Stimulated activated CD4-positive, alpha-beta T cell treated with anti-CD3 and anti-CD28 coated beads, Interleukin-4, amount 100 ng/mL, for 24 hours (primary cell): ENCODE results near the gene MFN2.
"Not testable (repeated sequence)": the region's sequence is repeated elsewhere in the genome, so short reads cannot be mapped to it uniquely, and the experiment has no call there.

ENCODE experiments used
- DNase-seq: peaks from one replicate; pipeline ENCODE4 v3.0.0-alpha.2; 2020

MFN2 gene

DNA sequence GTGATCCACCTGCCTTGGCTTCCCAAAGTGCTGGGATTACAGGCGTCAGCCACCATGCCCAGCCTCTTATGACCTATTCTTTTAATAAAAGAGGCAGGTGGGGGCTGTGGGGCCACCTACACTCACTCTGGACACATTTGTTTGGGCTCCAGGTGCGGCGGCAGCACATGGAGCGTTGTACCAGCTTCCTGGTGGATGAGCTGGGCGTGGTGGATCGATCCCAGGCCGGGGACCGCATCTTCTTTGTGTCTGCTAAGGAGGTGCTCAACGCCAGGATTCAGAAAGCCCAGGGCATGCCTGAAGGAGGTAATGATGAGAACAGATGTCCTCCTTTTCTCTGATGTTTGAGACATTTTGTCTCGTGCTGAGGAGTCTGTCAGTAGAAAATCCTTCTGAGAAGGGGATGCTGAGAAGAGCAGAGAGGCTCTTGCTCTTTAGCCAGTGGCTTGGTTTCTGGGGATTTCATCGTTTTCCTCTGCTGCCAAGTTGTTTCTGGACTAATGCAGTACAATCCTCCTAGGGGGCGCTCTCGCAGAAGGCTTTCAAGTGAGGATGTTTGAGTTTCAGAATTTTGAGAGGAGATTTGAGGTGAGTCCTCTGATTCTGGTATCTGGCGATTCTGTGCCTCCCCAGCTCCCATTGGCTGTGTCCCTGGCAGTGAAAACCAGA is 21.1 kb downstream of the MFN2 start:
- DNase-seq, result peak; percentile 57

DNA sequence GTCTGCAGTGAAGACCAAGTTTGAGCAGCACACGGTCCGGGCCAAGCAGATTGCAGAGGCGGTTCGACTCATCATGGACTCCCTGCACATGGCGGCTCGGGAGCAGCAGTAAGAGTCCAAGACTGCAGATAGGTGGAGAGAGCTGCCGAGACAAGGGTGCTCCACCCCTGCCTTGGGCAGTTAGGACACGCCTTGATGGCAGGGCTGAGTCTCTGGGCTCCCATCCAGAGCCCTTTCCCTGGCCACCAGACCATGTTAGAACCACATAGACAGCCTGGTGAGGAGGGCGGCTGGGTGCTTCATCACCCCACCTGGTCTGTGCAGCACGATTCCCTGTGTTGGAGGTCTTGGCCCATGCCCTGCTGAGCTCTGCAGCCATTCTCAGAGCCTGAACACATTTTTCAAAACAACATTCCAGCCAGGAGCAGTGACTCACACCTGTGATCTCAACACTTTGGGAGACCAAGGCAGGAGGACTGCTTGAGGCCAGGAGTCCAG is 21.8 kb downstream of the MFN2 start:
- DNase-seq, result no peak

DNA sequence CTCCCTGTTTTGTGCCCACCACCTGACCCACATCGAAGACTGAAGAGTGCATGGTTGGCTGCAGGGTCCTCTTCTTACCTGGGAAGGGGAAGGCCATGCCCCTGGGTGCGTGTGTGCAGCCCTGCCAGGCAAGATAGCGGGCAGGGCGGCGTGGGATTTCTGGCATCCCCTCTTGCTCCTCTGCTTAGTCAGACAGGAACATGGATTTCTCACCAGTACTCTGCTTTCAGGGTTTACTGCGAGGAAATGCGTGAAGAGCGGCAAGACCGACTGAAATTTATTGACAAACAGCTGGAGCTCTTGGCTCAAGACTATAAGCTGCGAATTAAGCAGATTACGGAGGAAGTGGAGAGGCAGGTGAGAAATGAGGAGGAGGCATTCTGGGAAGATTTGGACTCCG is 23.5 kb downstream of the MFN2 start:
- no peak for DNase-seq

DNA sequence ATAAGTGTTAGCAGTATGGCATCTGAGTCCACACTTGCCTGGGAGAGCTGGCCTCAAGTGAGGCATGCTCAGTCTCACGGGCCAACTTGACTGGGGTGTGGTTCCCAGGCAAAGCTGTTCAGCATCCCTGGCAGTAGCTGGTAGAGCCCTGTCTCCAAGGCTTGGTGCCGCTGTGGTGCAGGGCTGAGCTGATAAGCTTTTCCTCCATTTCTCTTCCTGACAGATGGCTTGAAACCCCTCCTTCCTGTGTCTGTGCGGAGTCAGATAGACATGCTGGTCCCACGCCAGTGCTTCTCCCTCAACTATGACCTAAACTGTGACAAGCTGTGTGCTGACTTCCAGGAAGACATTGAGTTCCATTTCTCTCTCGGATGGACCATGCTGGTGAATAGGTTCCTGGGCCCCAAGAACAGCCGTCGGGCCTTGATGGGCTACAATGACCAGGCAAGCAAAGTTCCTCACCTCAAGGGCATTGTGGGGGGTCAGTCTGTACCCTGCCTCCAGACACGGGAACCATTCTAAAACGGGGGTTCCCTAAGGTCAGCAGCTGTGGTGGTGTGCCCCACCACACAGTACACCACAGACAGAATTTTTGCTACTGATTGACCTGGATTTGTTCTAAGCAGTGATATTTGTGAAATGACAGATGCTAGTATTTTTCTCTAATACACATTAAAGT is 25.4 kb downstream of the MFN2 start:
- no peak for DNase-seq

DNA sequence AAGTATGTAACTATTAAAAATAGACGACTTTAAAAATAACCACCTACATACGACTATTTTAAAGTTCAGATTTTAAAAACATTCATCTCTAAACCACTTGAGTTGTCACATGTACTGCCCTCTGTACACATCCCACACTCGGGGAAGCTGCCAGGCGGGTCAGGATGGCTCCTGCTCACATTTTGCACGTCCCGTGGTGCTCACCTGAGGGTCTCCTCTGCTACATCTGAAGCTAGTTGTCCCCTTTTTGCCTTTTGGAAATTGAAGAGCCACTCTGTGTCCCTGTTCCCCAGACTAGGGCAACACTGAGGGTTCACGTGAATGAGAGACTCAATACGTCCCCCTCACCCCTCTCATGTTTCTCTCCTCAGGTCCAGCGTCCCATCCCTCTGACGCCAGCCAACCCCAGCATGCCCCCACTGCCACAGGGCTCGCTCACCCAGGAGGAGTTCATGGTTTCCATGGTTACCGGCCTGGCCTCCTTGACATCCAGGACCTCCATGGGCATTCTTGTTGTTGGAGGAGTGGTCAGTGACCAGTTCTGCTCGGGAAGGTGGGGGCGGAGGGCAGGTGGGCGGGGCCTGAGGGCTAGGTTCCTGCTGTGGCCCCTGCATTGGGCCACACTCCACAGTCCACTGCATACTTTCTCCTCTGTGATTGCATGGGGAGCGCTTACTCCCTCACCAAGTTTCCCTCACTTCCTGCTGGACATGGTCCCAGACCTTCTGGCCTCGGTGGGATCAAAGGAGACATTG is 26.1 kb downstream of the MFN2 start:
- no peak for DNase-seq

DNA sequence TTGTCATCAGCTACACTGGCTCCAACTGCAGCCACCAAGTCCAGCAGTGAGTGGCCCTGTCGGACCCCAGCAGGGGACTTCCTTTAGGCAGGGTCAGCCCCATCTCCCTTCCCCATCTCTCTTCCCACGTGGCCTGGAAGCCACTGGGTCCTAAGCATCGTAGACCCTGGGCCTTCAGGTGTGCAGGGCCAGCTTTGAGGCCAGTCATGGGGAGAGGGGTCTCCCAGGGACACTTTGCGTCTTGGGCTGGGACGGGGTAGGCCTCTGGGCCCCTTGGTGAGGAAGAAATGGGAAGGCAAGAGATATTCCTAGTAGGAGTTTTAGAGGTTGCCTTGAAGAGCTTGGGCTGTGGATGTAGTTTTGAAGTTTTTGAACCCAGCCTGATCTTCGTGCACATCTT is 27.0 kb downstream of the MFN2 start:
- no peak for DNase-seq

DNA sequence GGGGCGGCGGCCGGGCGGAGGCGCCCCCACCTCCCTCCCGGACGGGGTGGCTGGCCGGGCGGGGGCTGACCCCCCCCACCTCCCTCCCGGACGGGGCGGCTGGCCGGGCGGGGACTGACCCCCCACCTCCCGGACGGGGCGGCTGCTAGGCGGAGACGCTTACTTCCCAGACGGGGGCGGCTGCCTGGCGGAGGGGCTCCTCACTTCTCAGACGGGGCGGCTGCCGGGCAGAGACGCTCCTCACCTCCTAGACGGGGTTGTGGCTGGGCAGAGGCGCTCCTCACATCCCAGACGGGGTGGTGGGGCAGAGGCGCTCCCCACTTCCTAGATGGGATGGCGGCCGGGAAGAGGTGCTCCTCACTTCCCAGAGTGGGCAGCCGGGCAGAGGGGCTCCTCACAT is 28.1 kb downstream of the MFN2 start:
- DNase-seq, result not testable (repeated sequence)

DNA sequence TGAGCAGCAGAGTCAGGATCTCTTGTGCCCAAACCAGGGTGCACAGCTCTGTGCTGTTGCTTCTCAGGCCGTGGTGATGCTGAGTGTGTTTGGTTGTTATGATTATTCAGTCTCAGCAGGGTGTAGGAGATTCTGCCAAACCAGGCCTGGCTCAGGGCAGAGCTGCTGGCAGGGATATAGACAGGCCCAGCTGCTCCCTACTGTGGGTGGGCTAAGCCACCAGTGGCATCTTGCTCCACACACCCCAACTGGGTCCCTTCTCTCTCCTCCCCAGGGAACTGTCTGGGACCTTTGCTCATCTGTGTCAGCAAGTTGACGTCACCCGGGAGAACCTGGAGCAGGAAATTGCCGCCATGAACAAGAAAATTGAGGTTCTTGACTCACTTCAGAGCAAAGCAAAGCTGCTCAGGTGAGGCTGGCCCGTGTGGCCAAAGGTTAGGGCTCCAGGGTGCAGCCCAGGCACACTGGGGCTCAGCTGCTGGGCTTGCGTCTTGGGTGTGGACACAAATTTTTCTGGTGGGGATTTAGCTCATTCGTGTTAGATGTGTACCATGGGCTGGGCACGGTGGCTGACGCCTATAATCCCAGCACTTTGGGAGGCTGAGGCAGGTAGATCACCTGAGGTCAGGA is 29.2 kb downstream of the MFN2 start:
- no peak for DNase-seq

DNA sequence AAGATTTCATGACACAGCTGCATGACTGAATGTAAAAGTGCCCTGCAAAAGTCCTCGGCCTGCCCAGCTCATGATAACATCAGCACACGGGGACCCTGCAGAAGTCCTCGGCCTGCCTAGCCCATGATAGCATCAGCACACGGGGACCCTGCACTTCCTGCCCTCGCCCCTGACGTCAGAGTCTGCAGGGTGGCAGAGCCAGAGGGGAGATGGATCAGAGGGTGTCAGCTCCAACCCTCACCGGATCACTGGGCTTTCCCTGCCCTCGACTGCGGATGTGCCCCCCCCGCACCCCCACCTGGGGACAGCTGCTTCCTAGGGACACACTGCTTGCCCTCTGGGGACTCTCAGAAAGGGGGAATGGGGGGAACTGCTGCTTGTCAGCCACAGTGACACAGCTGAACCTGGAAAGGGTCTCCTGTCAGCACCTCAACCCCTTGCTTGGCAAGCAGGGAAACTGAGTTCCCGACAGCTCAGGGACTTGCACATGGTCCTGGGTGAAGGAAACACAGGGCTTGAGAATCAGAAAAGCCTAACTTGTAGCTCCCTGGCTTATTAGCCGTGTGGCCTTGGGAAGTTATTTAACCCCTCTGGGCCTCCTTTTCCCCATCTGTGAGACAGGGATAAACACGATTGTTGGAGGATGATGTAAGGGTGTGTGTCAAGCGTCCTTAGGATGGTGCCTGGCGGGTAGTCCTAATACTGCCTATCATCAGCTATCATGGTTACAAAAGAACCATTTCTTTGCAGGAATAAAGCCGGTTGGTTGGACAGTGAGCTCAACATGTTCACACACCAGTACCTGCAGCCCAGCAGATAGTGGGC is 30.7 kb downstream of the MFN2 start:
- DNase-seq, result no peak

DNA sequence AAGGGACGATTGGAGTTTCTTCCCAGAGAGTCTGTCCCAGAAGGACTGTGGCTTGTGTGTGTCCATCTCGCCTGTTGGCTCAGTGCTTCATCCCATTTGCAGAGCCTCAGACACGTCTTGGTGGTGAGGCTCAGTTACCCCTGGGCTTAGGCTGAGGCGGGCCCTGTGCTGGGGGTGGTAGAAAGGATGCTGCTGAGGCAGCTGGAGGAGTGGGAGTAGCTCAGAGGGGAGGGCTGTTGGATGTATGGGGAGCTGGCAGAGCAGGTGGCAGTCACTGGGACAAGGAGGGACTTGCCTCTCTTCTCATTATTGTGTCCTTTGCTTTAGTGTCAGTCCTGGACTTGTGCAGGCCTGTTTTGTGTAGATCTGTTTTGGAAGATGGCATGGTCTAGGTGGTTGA is 31.8 kb downstream of the MFN2 start:
- DNase-seq, result no peak

DNA sequence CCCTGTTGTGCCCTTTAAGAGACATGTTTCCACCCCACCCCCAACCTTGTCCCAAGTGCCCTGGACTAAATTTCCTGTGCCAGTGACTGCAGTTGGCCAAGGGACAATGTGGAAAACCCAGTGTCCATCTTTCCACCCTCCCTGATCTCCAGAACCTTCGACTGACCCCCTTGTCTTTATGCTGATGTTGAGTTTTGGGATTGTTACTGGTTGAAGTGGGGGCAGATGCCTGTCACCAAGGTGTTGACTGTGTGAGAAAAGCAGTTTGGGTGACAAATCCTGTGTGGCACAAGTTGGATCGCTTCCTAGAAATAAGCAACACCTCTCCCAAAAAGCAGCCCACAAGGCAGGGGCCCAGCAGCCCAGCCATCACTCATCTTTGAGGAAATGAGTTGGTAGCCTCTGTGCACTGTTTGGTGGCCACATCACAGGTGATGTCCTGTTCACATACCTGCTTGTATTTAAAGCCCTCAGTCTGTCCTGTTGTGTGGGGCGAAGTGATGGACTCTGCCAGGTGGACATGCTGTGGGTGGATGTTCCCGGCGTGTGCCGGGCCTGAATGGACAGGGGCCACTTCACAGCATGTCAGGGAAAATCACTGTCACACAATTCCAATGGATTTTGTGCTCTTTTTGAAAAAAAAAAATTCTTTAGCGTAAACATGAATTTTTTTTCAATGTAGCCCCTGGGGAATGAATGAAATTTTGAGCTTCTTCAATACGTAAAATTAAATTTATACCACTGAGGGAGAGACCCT is 32.5 kb downstream of the MFN2 start:
- DNase-seq, result no peak

DNA sequence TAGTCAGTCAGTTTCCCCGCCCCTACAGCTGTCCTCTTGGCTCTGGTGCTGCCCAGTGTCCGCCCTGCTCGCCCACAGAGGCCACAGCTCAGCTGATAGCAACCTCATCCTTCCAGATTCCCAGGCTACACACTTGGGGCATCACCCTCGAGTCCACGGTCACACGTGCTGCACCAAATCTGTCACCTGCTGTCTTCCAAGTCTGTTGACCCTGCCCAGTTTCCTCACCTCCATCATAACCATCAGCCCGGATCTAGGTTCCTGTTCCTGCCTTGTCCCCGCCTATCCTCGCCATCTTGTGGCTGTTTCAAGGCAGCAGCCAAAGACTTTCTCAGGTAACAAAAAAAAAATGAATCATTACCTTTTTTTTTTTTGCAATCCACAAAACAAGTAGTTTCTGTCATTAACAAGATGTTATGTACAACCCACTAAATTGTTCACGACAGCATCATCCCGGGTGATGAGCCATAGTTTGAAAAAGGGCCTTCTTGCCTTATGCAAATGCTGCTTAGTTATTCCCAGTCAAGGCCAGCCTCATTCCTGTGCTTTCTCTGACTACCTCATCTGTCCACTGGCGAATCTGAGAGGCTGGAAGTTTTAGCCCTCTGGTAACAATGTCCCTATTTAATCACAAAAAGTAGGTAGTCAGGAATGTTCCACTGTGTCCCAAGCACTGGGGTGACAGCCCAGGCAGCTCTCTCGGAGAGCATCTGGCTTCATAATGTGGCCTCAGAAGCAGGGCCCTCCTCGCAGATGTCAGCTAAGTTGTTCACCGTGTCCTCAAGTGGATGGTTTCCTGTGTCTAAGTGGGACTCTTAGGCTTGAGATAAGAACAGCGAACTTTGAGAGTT is 34.1 kb downstream of the MFN2 start:
- DNase-seq, result no peak

DNA sequence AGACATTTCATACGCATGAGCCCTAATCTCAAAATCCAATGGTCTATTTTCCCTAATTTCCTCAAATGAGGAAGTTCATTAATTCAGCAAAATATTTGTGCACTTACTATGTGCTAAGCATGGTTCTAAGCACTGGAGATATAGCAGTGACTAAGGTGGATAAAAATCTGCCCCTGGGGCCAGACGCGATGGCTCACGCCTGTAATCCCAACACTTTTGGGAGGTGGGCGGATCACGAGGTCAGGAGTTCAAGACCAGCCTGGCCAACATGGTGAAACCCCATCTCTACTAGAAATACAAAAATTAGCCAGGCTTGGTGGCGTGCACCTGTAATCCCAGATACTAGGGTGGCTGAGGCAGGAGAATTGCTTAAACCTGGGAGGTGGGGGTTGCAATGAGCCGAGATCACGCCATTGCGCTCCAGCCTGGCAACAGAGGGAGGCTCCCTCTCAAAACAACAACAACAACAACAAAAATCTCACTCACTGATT is 34.8 kb downstream of the MFN2 start:
- DNase-seq, result no peak

DNA sequence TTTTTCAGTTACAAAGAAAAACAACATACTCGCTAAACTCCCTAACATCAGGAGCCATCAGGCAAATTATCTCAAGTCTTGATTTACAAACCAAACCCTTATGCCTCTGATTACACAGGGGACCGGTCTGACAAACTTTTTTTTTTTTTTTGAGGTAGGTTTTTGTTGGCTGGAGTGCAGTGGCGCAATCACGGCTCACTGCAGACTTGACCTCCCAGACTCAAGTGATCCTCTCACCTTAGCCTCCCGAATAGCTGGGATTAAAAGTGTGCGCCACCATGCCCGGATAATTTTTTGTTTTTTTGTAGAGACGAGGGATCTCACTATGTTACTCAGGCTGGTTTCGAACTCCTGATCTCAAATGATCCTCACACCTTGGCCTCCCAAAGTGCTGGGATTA is 35.3 kb downstream of the MFN2 start:
- DNase-seq, result no peak

DNA sequence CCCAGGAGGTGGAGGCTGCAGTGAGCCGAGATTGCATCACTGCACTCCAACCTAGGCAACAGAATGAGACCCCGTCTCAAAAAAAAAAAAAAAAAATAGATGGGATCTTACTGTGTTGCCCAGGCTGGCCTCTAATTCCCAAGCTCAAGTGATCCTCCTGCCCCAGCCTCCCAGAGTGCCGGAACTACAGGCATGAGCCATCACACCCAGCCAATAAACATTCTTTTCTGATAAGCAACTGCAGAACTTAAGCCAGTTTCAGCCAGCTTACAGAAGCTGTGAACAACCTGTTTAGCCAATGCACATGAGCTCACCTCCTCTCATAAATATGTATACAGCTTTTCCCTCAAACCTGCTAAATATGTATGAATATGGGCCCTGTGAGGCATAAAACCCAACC is 35.9 kb downstream of the MFN2 start:
- no peak for DNase-seq

DNA sequence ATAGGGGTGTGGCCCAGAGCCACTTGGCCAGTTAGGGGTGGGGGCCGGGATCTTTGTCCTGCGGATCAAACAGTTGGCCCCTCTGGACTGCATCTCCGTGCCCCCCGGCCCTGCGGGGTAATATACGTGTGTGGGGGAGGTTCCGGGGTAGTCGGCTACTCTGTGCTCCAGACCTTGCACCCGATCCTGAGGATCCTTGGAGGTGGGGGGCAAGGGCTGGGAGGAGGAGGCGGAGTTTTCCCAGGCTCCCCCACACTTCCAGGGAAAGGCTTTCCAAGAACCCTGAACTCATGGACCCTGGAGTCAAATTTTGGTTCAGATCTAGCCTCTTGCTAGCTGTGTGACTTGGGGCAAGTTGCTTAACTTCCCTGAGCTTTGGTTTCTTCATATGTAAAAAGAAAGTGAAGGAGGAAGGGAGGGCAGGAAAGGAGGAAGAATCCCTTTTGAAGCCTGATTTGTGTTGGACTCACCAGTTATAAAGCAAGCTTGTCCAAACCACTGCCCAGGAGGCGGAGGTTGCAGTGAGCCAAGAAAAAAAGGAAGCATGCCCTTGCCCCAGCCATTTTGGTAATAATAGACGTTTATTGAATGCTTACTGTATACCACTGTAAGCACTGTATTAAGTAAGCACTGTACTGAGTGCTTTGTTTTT is 39.7 kb downstream of the MFN2 start:
- no peak for DNase-seq

DNA sequence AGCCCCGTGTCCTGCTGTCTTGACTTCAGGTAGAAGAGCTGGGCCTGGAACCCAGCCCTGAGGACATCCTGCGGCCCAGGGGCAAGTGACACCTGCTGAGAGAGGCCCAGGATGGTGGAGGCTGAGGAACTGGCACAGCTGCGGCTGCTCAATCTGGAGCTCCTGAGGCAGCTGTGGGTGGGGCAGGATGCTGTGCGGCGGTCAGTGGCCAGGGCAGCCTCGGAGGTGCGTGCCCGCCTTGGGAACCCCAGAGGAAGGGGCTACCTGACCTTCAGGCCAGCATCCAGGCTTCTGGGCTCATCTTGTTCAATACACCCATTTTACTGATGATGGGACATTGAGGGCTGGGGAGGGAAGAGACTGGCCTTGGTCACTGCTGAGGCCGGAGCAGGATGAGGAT is 41.4 kb downstream of the MFN2 start:
- DNase-seq, result no peak

DNA sequence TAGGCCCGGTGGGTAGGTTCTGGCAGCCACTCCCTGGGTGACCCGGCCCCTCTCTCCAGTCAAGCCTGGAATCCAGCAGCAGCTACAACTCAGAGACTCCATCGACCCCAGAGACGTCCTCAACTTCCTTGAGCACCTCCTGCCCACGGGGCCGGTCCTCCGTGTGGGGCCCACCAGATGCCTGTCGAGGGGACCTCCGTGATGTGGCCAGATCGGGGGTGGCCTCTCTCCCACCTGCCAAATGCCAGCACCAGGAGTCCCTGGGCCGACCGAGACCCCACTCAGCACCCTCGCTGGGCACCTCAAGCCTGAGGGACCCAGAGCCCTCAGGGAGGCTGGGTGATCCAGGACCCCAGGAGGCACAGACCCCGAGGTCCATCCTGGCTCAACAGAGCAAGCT is 41.8 kb downstream of the MFN2 start:
- no peak for DNase-seq

DNA sequence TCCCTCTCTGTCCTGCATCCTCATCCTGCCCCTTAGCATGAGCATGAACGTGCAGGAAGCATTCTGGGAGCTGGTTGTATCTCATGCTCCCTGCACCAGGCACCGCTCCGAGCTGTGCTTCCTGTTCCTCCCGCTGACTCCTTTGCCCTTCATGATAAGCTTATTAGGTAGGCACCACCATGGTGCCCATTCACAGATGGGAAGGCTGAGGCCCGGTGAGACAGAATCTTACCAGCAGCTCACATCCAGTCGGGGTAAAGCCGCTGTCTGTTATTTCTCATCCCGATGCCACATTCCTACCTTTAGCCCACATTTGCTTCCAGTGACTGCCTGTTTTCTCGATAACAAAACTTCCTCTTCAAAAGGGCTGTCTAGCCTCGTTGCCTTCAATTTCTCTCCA is 46.3 kb downstream of the MFN2 start:
- DNase-seq, result no peak

DNA sequence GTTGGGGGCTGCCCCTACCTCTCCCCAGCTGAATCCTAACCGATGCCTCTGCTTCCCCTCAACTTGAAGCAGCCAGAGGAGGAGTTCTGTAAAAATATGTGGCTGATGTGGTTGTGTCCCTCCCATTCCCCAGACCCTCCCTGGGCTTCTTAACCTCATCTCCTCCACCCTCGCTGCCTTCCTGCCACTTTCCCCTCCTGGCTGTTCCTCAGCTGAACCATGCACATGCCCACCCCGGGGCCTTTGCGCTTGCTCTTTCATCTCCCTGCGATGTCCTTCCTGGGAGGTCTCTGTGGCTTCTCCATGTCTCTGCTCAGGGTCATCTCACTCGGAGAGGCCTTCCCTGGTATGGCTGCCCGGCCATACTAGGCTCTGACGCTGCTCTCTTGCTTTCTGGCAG is 48.0 kb downstream of the MFN2 start:
- DNase-seq, result no peak
